B cell (primary cell): ENCODE data around the gene CARMIL1.

Experiments
- EZH2 ChIP-seq: IDR thresholded peaks from 2 replicates; pipeline ENCODE4 v1.6.1; 2012; ENCODE audit warnings: borderline replicate concordance, low read depth, mild to moderate bottlenecking, moderate library complexity, low read length; ENCODE audit not compliant: insufficient read depth, poor library complexity, severe bottlenecking
- TF ChIP-seq, protein P1 (sequence below): fragments of 200-600 bp; IDR thresholded peaks from one replicate; pipeline ENCODE4 v1.8.0; 2022; ENCODE audit warnings: antibody characterized with exemption, mild to moderate bottlenecking

GRCh38 chr6:25601800-25602673 is 322.9 kb downstream of the CARMIL1 start:
- TF ChIP-seq, protein P1, sequence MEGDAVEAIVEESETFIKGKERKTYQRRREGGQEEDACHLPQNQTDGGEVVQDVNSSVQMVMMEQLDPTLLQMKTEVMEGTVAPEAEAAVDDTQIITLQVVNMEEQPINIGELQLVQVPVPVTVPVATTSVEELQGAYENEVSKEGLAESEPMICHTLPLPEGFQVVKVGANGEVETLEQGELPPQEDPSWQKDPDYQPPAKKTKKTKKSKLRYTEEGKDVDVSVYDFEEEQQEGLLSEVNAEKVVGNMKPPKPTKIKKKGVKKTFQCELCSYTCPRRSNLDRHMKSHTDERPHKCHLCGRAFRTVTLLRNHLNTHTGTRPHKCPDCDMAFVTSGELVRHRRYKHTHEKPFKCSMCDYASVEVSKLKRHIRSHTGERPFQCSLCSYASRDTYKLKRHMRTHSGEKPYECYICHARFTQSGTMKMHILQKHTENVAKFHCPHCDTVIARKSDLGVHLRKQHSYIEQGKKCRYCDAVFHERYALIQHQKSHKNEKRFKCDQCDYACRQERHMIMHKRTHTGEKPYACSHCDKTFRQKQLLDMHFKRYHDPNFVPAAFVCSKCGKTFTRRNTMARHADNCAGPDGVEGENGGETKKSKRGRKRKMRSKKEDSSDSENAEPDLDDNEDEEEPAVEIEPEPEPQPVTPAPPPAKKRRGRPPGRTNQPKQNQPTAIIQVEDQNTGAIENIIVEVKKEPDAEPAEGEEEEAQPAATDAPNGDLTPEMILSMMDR = peak; percentile 89
- no peak for TF ChIP-seq EZH2
